K562 (cell line): Measurements from ENCODE around the gene ARFRP1. TPM values are rescaled to one million over a fixed set of nuclear protein-coding genes. Genes with fewer than 3 reads are reported as not detected.

Source experiments
- BACH1 ChIP-seq: fragments of 200-800 bp; sonication (Bioruptor generic); IDR thresholded peaks from 2 replicates; pipeline ENCODE4 v1.6.1; 2016; ENCODE audit warnings: missing genetic modification characterization, missing compliant biosample characterization
- CBX3 ChIP-seq, 2 experiments: IDR thresholded peaks; 1 replicate in 1 of 2; 2 replicates in 1 of 2; pipeline ENCODE4 v1.6.1; 2012; ENCODE audit warnings: inconsistent platforms in 2 of 2, low read length in 2 of 2, borderline replicate concordance in 1 of 2, control low read depth in 1 of 2
- DMBX1 ChIP-seq: fragments of 250-450 bp; sonication (Bioruptor Pico); IDR thresholded peaks from 2 replicates; pipeline ENCODE4 v1.8.0; 2022; ENCODE audit warnings: inconsistent platforms, mild to moderate bottlenecking, moderate library complexity, borderline replicate concordance
- ETV5 ChIP-seq: sonication (generic); formaldehyde crosslinking; IDR thresholded peaks from 2 replicates; pipeline ENCODE4 v1.4.0; 2020; ENCODE audit warnings: low read depth, mild to moderate bottlenecking, missing genetic modification reagents
- GABPB1 ChIP-seq: sonication (generic); formaldehyde crosslinking; IDR thresholded peaks from 2 replicates; pipeline ENCODE4 v1.8.0; 2022; ENCODE audit warnings: mild to moderate bottlenecking, missing genetic modification reagents
- HCFC1 ChIP-seq: IDR thresholded peaks from 2 replicates; pipeline ENCODE4 v1.6.1; 2012; ENCODE audit warnings: low read depth, low read length, improper control_type of control experiment
- HNRNPLL ChIP-seq: fragments of 200-400 bp; formaldehyde crosslinking; IDR thresholded peaks from 2 replicates; pipeline ENCODE4 v1.6.1; 2017; ENCODE audit warnings: low read length, low read depth, mild to moderate bottlenecking; ENCODE audit not compliant: poor library complexity, severe bottlenecking
- KLF16 ChIP-seq: IDR thresholded peaks from 2 replicates; pipeline ENCODE4 v1.6.1; 2016; ENCODE audit warnings: antibody characterized with exemption
- MAZ ChIP-seq, 2 experiments: fragments of 450-650 bp in 1 of 2; sonication (generic) in 1 of 2; formaldehyde crosslinking; IDR thresholded peaks in 1 of 2; conservative IDR thresholded peaks in 1 of 2; 2 replicates each; pipeline versions ENCODE4 v1.4.0 to v1.5.0; 2020; ENCODE audit warnings: mild to moderate bottlenecking in 1 of 2, missing genetic modification reagents in 1 of 2
- MYC ChIP-seq, 2 experiments: fragments of 250-450 bp in 1 of 2; sonication (Bioruptor Pico) in 1 of 2; IDR thresholded peaks; 2 replicates each; pipeline versions ENCODE4 v1.5.1 to v1.6.1; 2012 to 2021; ENCODE audit warnings: low read depth in 2 of 2, borderline replicate concordance in 1 of 2, improper control_type of control experiment in 1 of 2, low read length in 1 of 2, mild to moderate bottlenecking in 1 of 2, moderate library complexity in 1 of 2
- SMC3 ChIP-seq: conservative IDR thresholded peaks from 2 replicates; pipeline ENCODE4 v1.6.1; 2011; ENCODE audit warnings: low read depth, low read length, improper control_type of control experiment; ENCODE audit not compliant: insufficient read depth
- SPI1 ChIP-seq: IDR thresholded peaks from 2 replicates; pipeline ENCODE4 v1.6.1; 2011; ENCODE audit warnings: low read depth, low read length, control low read depth, borderline replicate concordance
- TCF7 ChIP-seq: sonication (generic); IDR thresholded peaks from 2 replicates; pipeline ENCODE4 v1.6.1; 2016; ENCODE audit warnings: antibody characterized with exemption, borderline replicate concordance
- TGIF2 ChIP-seq: sonication (generic); formaldehyde crosslinking; IDR thresholded peaks from 2 replicates; pipeline ENCODE4 v1.8.1; 2022; ENCODE audit warnings: mild to moderate bottlenecking, missing genetic modification reagents, moderate library complexity
- ZFP1 ChIP-seq: fragments of 450-650 bp; formaldehyde crosslinking; IDR thresholded peaks from 2 replicates; pipeline ENCODE4 v1.4.0; 2020; ENCODE audit warnings: mild to moderate bottlenecking, mixed read lengths
- ZNF644 ChIP-seq: fragments of 200-800 bp; sonication (Bioruptor generic); IDR thresholded peaks from 2 replicates; pipeline ENCODE4 v1.6.1; 2016; ENCODE audit warnings: low read depth, missing genetic modification characterization, missing compliant biosample characterization
- polyA plus RNA-seq, 8 experiments: library from polyadenylated mRNA; depleted of rRNA in 4 of 8; stranded (reverse) in 5 of 8; unstranded in 3 of 8; fragments of >200 nt; fragmentation: Nextera tagmentation in 2 of 8; fragmentation: Illumina TruSeq in 1 of 8; extraction: Ambion mirVana in 2 of 8; extraction: Trizol in 1 of 8; gene quantifications; 2 replicates each; pipeline versions ENCODE4 v1.2.1 to v1.2.3, GENCODE V29; 2011 to 2014; ENCODE audit warnings: inconsistent platforms in 1 of 8, missing spikeins in 1 of 8
- total RNA-seq, 7 experiments: library from RNA; depleted of rRNA in 6 of 7; stranded (reverse); fragments of >200 nt in 6 of 7; fragmentation: Illumina TruSeq in 2 of 7; extraction: Trizol in 2 of 7; gene quantifications; 2 replicates each; pipeline versions ENCODE4 v1.2.1 to v1.2.3, GENCODE V29; 2011 to 2021; ENCODE audit warnings: low replicate concordance in 1 of 7
- TF ChIP-seq, protein P1 (sequence below): fragments of 450-650 bp; formaldehyde crosslinking; IDR thresholded peaks from 2 replicates; pipeline ENCODE4 v1.4.0; 2022; ENCODE audit warnings: mild to moderate bottlenecking, moderate library complexity
- TF ChIP-seq, protein P2 (sequence below): fragments of 450-650 bp; IDR thresholded peaks from 2 replicates; pipeline ENCODE4 v1.6.1; 2017; ENCODE audit warnings: antibody characterized with exemption, mild to moderate bottlenecking
- TF ChIP-seq, protein P3 (sequence below): fragments of 450-650 bp; IDR thresholded peaks from 2 replicates; pipeline ENCODE4 v1.7.1; 2018; ENCODE audit warnings: mild to moderate bottlenecking, low read depth; ENCODE audit not compliant: partially characterized antibody

The ARFRP1 gene
- total and polyA plus RNA-seq, 9 of the 15 experiments (the other 6 are each of a cell fraction or from before 2014, with no cell fraction given): 2.2 to 78.9 (median 37.3) TPM

DNA sequence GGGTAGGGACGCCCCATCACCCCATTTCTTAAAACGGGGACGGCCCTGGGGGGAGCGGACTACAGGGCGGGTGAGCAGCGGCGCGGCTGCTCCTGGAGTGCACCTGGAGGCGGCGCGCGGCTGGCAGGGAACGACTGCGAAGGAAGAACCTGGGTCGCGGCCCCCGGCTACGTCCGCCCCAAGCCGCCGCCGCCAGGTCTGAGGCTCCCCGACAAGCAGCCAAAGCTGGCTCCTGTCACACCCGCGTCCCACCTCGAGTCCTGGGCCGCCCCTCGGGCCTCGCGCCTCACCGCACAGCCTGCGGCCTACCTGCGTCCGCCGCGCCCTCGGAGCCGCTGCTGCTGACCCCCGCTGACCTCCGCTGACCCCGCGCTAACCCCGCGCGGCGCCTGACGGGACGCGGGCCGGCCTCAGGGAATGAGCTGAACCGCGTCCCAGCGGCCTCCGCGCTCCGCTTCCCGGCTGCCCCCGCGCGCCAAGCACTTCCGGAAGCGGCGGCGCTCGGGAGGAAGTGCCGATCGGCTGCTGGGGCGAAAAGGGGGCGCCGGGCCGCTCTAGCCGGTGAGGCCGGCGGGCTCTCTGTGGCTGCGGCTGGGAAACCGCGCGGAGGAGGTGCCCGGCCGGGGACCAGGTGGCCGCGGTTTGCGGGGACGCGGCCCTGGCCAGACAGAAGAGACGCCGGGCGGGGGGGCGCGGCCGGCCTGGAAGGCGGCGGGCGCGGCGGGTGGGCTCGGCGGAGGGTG lies at the start of gene ARFRP1, which contains the start of gene ZGPAT (continued):
- peak; percentile 92 for TF ChIP-seq MYC (IDR thresholded peaks at IDR 0.05; ENCODE audit: low read depth, low read length)
- no peak for TF ChIP-seq MYC (CRISPR knock-in tag; IDR thresholded peaks at IDR 0.05; ENCODE audit: borderline replicate concordance, low read depth)
- TF ChIP-seq HCFC1: peak; percentile 84
- peak in 1 of 2 experiments; percentile 48; a peak in 1 of 3 replicates for TF ChIP-seq CBX3 (IDR thresholded peaks at IDR 0.05; ENCODE audit: borderline replicate concordance in 1 of 2, low read length in 2 of 2)
- no peak for TF ChIP-seq ZFP1 (CRISPR knock-in tag)
- TF ChIP-seq GABPB1 (CRISPR knock-in tag): peak; percentile 91
- TF ChIP-seq KLF16: no peak
- TF ChIP-seq MAZ (CRISPR knock-in tag; conservative IDR thresholded peaks at IDR 0.05 in 1 of 2, IDR thresholded peaks at IDR 0.05 in 1 of 2): peak; percentile 82 to 84; a peak in 3 of 4 replicates
- TF ChIP-seq TGIF2 (CRISPR knock-in tag): no peak
- no peak for TF ChIP-seq HNRNPLL
- TF ChIP-seq ETV5 (CRISPR knock-in tag): no peak
- TF ChIP-seq DMBX1 (CRISPR knock-in tag): peak; percentile 78
- TF ChIP-seq, protein P1, sequence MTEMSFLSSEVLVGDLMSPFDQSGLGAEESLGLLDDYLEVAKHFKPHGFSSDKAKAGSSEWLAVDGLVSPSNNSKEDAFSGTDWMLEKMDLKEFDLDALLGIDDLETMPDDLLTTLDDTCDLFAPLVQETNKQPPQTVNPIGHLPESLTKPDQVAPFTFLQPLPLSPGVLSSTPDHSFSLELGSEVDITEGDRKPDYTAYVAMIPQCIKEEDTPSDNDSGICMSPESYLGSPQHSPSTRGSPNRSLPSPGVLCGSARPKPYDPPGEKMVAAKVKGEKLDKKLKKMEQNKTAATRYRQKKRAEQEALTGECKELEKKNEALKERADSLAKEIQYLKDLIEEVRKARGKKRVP: no peak
- TF ChIP-seq, protein P2, sequence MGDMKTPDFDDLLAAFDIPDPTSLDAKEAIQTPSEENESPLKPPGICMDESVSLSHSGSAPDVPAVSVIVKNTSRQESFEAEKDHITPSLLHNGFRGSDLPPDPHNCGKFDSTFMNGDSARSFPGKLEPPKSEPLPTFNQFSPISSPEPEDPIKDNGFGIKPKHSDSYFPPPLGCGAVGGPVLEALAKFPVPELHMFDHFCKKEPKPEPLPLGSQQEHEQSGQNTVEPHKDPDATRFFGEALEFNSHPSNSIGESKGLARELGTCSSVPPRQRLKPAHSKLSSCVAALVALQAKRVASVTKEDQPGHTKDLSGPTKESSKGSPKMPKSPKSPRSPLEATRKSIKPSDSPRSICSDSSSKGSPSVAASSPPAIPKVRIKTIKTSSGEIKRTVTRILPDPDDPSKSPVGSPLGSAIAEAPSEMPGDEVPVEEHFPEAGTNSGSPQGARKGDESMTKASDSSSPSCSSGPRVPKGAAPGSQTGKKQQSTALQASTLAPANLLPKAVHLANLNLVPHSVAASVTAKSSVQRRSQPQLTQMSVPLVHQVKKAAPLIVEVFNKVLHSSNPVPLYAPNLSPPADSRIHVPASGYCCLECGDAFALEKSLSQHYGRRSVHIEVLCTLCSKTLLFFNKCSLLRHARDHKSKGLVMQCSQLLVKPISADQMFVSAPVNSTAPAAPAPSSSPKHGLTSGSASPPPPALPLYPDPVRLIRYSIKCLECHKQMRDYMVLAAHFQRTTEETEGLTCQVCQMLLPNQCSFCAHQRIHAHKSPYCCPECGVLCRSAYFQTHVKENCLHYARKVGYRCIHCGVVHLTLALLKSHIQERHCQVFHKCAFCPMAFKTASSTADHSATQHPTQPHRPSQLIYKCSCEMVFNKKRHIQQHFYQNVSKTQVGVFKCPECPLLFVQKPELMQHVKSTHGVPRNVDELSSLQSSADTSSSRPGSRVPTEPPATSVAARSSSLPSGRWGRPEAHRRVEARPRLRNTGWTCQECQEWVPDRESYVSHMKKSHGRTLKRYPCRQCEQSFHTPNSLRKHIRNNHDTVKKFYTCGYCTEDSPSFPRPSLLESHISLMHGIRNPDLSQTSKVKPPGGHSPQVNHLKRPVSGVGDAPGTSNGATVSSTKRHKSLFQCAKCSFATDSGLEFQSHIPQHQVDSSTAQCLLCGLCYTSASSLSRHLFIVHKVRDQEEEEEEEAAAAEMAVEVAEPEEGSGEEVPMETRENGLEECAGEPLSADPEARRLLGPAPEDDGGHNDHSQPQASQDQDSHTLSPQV: peak; percentile 91
- peak; percentile 58; the same call in 1 of the 2 replicates for TF ChIP-seq ZNF644 (tag)
- peak; percentile 92 for TF ChIP-seq SPI1
- TF ChIP-seq, protein P3, sequence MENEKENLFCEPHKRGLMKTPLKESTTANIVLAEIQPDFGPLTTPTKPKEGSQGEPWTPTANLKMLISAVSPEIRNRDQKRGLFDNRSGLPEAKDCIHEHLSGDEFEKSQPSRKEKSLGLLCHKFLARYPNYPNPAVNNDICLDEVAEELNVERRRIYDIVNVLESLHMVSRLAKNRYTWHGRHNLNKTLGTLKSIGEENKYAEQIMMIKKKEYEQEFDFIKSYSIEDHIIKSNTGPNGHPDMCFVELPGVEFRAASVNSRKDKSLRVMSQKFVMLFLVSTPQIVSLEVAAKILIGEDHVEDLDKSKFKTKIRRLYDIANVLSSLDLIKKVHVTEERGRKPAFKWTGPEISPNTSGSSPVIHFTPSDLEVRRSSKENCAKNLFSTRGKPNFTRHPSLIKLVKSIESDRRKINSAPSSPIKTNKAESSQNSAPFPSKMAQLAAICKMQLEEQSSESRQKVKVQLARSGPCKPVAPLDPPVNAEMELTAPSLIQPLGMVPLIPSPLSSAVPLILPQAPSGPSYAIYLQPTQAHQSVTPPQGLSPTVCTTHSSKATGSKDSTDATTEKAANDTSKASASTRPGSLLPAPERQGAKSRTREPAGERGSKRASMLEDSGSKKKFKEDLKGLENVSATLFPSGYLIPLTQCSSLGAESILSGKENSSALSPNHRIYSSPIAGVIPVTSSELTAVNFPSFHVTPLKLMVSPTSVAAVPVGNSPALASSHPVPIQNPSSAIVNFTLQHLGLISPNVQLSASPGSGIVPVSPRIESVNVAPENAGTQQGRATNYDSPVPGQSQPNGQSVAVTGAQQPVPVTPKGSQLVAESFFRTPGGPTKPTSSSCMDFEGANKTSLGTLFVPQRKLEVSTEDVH: peak; percentile 69
- TF ChIP-seq BACH1: no peak; the same call in 1 of the 2 replicates
- no peak for TF ChIP-seq SMC3
- 0 out of 2 replicates have a peak, but pooled peaks have one; percentile 23 for TF ChIP-seq TCF7
